Peyer's patch (tissue), 4 donors: ENCODE data around the gene IFI44.

Experiments
- CTCF ChIP-seq, 6 experiments: fragments of 450-650 bp in 4 of 6; fragments of 200-600 bp in 2 of 6; sonication (generic) in 1 of 6; IDR thresholded peaks; one replicate each; pipeline ENCODE4 v1.5.1; 2017 to 2019; ENCODE audit warnings: antibody characterized with exemption in 6 of 6, mild to moderate bottlenecking in 3 of 6, moderate library complexity in 1 of 6
- POLR2A ChIP-seq, 2 donors: fragments of 450-650 bp; IDR thresholded peaks; one replicate each; pipeline ENCODE4 v1.5.1; 2017; ENCODE audit warnings: antibody characterized with exemption in 2 of 2, mild to moderate bottlenecking in 2 of 2, moderate library complexity in 2 of 2

- TF ChIP-seq POLR2A (IDR thresholded peaks at IDR 0.05) (no peak), CTCF (IDR thresholded peaks at IDR 0.05) (no peak)
Measured at GRCh38 chr1:78703806-78704205, 54.2 kb downstream of the IFI44 start.
